HepG2 (cell line): ENCODE results near the gene BNC1.

Source experiments
- CENPX ChIP-seq: sonication (generic); formaldehyde crosslinking; IDR thresholded peaks from 2 replicates; pipeline ENCODE4 v1.9.0; 2021; ENCODE audit warnings: mild to moderate bottlenecking, missing genetic modification reagents, moderate library complexity
- RBM39 ChIP-seq: fragments of 200-400 bp; formaldehyde crosslinking; IDR thresholded peaks from one replicate; pipeline ENCODE4 v1.6.1; 2018; ENCODE audit warnings: antibody characterized with exemption, mild to moderate bottlenecking, low read depth, low read length; ENCODE audit not compliant: poor library complexity, severe bottlenecking
- RCOR2 ChIP-seq: IDR thresholded peaks from 2 replicates; pipeline ENCODE4 v1.6.1; 2016; ENCODE audit warnings: missing biosample characterization, missing genetic modification reagents
- TF ChIP-seq, protein P1 (sequence below): sonication (generic); formaldehyde crosslinking; IDR thresholded peaks from 2 replicates; pipeline ENCODE4 v1.5.0; 2020; ENCODE audit warnings: mild to moderate bottlenecking, missing genetic modification reagents, moderate library complexity

GRCh38 chr15:83210619-83211018 lies 73.8 kb downstream of the BNC1 start:
- TF ChIP-seq RBM39 (no peak), CENPX (CRISPR knock-in tag) (no peak), RCOR2 (no peak)
- TF ChIP-seq, protein P1, sequence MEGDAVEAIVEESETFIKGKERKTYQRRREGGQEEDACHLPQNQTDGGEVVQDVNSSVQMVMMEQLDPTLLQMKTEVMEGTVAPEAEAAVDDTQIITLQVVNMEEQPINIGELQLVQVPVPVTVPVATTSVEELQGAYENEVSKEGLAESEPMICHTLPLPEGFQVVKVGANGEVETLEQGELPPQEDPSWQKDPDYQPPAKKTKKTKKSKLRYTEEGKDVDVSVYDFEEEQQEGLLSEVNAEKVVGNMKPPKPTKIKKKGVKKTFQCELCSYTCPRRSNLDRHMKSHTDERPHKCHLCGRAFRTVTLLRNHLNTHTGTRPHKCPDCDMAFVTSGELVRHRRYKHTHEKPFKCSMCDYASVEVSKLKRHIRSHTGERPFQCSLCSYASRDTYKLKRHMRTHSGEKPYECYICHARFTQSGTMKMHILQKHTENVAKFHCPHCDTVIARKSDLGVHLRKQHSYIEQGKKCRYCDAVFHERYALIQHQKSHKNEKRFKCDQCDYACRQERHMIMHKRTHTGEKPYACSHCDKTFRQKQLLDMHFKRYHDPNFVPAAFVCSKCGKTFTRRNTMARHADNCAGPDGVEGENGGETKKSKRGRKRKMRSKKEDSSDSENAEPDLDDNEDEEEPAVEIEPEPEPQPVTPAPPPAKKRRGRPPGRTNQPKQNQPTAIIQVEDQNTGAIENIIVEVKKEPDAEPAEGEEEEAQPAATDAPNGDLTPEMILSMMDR (CRISPR knock-in tag): no peak
